Upper lobe of right lung (tissue), 1 donor: ENCODE measurements around the gene A2M. TPM values are rescaled to one million over a fixed set of nuclear protein-coding genes. Genes with fewer than 3 reads are reported as not detected.

ENCODE experiments used
- ATAC-seq: fragments of 200-7000 bp; cut with Tn5 transposase; one replicate; pipeline ENCODE4 v1.9.1; 2020; ENCODE audit warnings: mild to moderate bottlenecking, moderate library complexity
- DNase-seq: peaks from one replicate; pipeline ENCODE4 v3.0.0-alpha.2; 2020
- H3K27ac ChIP-seq: fragments of 200-600 bp; one replicate; pipeline ENCODE4 v1.8.0; 2022
- H3K27me3 ChIP-seq: fragments of 200-600 bp; one replicate; pipeline ENCODE4 v1.8.0; 2022; ENCODE audit warnings: mild to moderate bottlenecking
- H3K36me3 ChIP-seq: fragments of 200-600 bp; one replicate; pipeline ENCODE4 v1.8.0; 2022
- H3K4me1 ChIP-seq: fragments of 200-600 bp; one replicate; pipeline ENCODE4 v1.8.0; 2022
- H3K4me3 ChIP-seq: fragments of 200-600 bp; one replicate; pipeline ENCODE4 v1.8.0; 2022; ENCODE audit warnings: mild to moderate bottlenecking
- H3K9me3 ChIP-seq: fragments of 200-600 bp; one replicate; pipeline ENCODE4 v1.8.0; 2022
- CTCF ChIP-seq: fragments of 200-600 bp; IDR thresholded peaks from one replicate; pipeline ENCODE4 v1.8.0; 2022; ENCODE audit warnings: antibody characterized with exemption
- intact Hi-C: fragments of 100-400 bp; cut with DNase I; formaldehyde crosslinking; loops from one replicate; pipeline ENCODE4 v1.11.0; 2022
- total RNA-seq: library from RNA; stranded (reverse); fragmentation: NEBNext Ultra II Directional; extraction: Animal tissue kit (Norgen Biotek cat#: 25700); gene quantifications from one replicate; pipeline ENCODE4 v1.2.1, GENCODE V29; 2021
- donor health status: DM: no; HTN: yes; CAD: no; lungs with severe emphysema.

The A2M gene
- total RNA-seq, 1 donor from 2014 or later, result 2,772 TPM

- Histone ChIP-seq H3K9me3 (no peaks in the 10 kb centered on the region), H3K4me1 (no peaks in the 10 kb centered on the region), H3K27me3 (no peaks in the 10 kb centered on the region), H3K27ac (no peak overlapping the region), H3K4me3 (no peak overlapping the region), H3K36me3 (peaks cover 99% of the 10 kb centered on the region)
- DNase-seq, result no peak
- no peak for TF ChIP-seq CTCF
- intact Hi-C loops, result no loop called here
- no peak for ATAC-seq
Observed at GRCh38 chr12:9101018-9101687, 14.6 kb downstream of the A2M start.

GRCh38 chr12:9099552-9100190 lies 16.0 kb downstream of the A2M start:
- H3K36me3 ChIP-seq, result peaks cover 96% of the 10 kb centered on the region
- ATAC-seq, result no peak
- DNase-seq, result no peak
- H3K27me3 ChIP-seq, result no peaks in the 10 kb centered on the region
- no peaks in the 10 kb centered on the region for H3K9me3 ChIP-seq
- TF ChIP-seq CTCF, result no peak
- intact Hi-C loops, result no loop called here
- no peaks in the 10 kb centered on the region for H3K4me1 ChIP-seq
- H3K4me3 ChIP-seq, result no peak overlapping the region
- H3K27ac ChIP-seq, result no peak overlapping the region

- DNase-seq (no peak), ATAC-seq (no peak)
- no peak for TF ChIP-seq CTCF
- H3K27me3 ChIP-seq, result no peaks in the 10 kb centered on the region
- H3K36me3 ChIP-seq, result peaks cover 96% of the 10 kb centered on the region
- no peak overlapping the region for H3K4me3 ChIP-seq
- no peaks in the 10 kb centered on the region for H3K9me3 ChIP-seq
- H3K4me1 ChIP-seq, result no peaks in the 10 kb centered on the region
- no peak overlapping the region for H3K27ac ChIP-seq
- intact Hi-C loops, result no loop called here
Observed at GRCh38 chr12:9098463-9099026, 17.2 kb downstream of the A2M start.

- ATAC-seq, result no peak
- Histone ChIP-seq H3K4me1 (no peaks in the 10 kb centered on the region), H3K27ac (no peak overlapping the region), H3K4me3 (no peak overlapping the region), H3K36me3 (peaks cover 97% of the 10 kb centered on the region), H3K27me3 (no peaks in the 10 kb centered on the region), H3K9me3 (no peaks in the 10 kb centered on the region)
- intact Hi-C loops, result no loop called here
- no peak for TF ChIP-seq CTCF
- DNase-seq, result no peak
Observed at GRCh38 chr12:9098115-9098452, 17.6 kb downstream of the A2M start.

- H3K4me1 ChIP-seq, result no peaks in the 10 kb centered on the region
- H3K4me3 ChIP-seq, result no peak overlapping the region
- DNase-seq (no peak), ATAC-seq (no peak)
- intact Hi-C loops, result no loop called here
- H3K27me3 ChIP-seq, result no peaks in the 10 kb centered on the region
- H3K9me3 ChIP-seq, result no peaks in the 10 kb centered on the region
- no peak overlapping the region for H3K27ac ChIP-seq
- peaks cover 97% of the 10 kb centered on the region for H3K36me3 ChIP-seq
- TF ChIP-seq CTCF, result no peak
Observed at GRCh38 chr12:9096563-9097176, 19.0 kb downstream of the A2M start.
